Kidney capillary endothelial cell (primary cell): Measurements from ENCODE around the gene CDC42EP3.

Experiments
- DNase-seq: peaks from one replicate; pipeline ENCODE4 v3.0.0-alpha.2; 2018; ENCODE audit warnings: low spot score

CDC42EP3 gene

DNA sequence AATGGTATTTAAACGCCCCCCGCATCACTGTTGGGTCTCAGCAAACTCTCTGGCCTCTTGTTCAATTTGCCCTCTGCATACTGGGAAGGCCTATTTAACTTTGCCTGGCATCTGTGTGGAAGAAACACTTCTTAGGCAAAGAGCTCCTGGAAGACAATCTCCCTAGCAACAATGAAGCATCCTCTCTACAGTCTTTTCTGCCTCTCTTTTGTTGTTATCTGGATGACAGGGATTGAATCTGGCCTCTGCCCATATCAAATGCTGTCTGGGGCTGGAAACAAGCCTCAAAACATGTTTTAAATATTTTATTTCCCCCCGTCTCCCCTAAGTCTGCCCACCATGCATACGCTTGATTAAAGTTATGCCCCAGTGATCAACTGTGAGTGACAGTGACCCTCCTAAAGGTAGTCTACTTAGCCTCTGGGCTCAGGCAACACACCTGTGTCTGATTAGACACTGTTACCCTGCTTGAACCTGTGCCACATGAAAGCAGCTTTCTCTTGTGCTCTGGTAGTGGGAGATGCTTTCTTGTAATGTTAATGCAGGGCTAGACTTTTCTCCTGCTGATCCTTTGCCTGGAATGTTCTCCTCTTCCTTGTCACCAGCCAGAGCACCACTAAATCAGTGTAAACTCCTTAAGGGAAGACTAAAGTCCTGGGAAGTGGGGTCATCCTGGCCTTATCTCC, 34.9 kb downstream of the CDC42EP3 start:
- no peak for DNase-seq

DNA sequence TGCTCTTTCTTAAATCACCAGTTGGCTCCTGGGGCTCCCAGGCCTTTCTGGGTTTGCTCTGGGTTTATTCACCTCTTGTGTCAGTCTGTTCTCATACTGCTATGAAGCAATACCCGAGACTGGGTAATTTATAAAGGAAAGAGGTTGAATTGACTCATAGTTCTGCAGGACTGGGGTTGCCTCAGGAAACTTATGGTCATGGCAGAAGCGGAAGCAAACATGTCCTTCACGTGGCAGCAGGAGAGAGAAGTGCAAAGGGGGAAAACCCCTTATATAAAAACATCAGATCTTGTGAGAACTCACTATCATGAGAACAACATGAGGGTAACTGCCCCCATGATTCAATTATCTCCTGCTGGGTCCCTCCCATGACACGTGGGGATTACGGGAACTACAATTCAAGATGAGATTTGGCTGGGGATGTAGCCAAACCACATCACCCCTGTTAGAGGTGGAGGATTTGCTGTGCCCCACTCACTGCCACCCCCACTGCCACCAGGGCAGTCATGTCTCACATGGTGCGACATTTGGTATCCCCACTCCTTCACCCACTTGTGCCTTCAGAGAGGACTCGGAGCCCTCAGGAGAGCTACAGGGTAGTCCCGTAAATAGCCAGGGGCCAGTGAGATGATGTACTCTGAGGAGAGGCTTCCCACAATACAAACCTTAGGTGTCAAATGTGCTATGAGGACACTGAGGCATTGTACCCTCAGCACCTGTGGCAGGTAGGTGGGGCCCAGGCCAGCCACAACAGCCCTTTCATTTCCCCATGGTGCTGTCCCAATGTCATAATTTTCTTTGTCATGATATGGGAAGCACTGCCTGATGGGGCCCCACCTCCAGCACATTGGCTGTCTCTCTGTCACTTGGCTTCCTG, 35.7 kb downstream of the CDC42EP3 start:
- DNase-seq: no peak

DNA sequence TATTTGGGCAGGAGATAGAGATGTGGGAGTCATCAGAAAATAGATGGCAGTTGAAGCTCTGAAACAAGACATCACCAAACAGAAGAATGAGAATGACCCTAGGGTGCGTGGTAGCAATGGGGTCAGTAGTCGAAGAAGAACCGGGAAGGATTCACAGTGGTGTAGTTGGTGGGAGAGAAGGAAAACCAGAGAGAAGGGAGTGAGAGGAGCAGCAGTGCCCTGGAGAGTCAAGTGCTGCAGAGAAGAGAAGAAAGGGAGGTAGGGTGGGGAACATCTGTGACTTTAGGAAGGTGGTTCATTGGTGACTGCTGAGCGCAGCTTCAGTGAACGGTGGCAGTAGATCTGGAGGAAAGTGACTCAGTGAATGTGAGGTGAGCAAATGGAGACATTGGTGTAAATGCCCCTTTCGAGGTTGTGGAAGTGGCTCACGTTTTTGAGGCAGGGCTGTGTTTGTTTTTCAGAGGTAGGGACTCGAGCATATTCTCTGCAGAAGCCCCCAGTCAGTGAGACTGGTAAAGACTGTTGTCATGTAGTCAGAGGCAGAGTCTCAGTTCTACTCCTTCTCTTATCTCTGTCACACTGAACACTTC, 36.4 kb downstream of the CDC42EP3 start:
- DNase-seq: no peak

DNA sequence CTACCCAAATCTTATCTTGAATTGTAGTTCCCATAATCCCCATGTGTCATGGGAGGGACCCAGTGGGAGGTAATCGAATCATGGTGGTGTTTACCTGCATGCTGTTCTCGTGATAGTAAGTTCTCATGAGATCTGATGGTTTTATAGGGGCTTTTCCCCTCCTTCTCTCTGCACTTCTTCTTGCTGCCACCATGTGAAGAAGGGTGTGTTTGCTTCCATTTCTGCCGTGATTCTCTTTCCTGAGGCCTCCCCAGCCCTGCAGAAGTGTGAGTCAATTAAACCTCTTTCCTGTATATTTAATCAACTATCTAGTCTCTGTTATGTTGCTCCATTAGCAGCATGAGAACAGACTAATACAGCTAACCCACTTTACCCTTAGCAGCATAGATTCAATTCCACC, 37.6 kb downstream of the CDC42EP3 start:
- DNase-seq: no peak

DNA sequence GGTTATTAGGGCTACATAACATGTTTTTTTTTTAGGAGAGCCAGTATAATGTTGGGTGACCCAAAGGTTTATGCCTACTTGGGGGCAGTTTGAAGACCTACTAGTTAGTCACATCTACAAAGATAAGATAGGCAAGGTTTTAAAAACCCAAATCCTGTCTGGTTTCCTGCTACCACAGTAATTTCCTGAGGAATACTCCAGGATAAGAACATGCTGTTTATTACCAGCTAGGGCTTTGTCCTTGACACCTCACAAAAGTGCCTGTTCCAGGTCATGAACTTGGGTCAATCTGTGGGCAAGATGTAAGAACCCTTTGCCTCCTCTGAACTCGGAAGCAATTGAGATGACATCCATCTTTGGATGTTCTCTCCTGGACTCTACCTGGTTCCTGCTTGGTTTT, 38.2 kb downstream of the CDC42EP3 start:
- no peak for DNase-seq

DNA sequence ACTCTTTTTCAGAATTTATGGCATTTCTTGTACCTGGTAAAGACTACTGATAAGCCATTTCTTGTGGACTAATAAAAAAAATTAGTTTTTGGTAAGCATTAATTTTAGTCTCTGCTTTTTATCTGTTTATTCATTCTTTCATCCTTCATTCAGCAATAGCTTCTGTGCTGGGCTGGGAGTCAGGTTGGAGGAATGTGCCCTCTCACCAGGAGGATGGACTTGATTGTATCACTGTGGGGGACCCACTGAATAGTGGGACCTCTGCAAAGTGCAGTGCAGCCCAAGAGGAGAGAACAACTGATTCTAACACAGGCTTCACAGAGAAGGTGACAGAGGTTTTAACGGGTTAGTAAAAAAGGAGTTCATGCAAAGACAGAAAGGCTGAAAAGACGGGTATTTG, 39.1 kb downstream of the CDC42EP3 start:
- DNase-seq: no peak

DNA sequence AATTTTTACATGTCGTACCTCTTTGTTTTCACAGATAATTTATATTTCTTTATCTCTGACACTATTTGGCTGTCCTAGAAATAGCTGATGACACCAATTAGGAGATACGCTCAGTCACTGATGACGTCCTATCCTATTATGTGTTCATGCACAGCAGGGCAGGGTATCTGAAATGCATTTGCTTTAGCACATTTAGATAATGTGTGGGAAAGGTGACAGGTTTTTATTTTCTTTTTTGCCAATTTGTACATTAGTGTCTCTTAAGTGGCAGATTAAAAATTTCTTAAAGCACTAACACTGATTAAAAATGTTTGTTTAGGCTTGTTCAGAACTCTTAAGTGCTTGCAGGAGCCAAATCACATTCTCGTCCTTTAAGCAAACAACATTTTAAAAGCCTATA, 39.7 kb downstream of the CDC42EP3 start:
- DNase-seq: no peak

DNA sequence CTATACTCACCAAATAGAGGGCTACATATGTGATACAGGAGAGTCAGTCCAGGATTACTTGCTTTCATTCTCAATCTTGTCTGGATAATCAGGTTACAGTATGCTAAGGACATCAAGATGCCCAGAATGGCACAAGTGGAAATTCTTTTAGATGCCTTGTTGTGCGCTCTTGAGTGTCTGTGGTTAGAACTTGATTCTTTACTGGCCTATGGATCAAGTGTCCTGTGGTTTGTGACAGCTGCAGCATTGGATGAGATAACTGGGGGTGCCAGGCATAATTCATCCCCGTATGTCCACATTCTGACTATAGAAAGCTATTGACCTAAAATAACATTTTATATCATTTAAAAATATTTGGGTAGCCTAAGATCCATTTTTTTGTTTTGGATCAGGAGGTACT, 40.1 kb downstream of the CDC42EP3 start:
- DNase-seq: no peak

DNA sequence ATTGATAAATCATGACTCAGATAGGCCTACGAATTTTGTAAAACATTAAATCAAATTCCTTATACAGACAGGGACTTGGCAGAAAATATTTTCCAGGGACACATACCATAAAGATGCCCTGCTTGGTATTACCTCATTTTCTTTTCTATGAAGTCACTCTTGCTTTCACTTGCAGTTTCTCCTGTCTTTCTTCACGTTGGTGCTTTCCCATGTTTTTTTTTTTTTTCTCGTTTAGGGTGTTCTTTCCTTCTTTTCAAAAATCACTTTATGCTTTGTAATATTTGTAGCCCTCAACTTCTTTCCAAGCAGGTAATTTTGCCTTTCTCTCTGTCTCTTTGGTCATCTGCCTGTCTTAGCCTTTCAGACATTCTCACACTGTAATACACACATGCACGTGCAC, 40.7 kb downstream of the CDC42EP3 start:
- DNase-seq: no peak

DNA sequence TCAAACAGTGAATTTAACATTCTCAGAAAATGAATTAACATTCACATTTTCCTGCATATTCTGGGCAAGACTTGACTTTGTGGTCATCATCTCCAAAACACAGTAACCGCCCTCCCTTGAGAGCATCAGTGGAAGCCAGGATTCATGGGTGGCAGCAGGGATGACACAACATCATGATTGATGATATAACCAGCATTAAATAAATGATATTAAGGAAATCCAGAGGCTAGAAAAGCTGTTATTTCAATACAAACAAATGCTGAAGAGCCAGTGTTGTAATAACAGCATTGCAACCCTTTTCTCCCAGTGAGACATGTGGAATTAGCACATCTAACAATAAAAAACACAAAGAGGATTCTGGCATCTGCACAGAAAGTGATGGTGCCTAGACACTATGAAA, 41.1 kb downstream of the CDC42EP3 start:
- DNase-seq: no peak

DNA sequence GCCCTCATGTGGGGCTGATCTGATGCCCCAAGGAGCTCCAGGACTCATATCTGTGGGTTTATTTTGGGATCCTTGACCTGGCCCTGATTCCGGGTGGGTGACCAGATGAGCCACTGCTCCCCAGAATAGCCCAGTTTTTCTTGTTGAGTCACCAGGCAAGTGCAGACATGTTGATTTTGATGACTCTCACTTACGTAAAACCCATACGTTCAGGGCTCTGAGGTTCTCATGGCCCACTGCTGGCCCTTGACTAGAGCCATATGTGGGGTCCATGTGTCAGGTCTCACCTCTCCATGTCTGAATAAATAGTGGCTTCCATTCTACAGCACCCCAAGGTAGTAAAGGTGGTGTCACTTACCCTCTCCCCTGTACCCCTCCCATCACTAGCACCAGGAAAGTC, 41.9 kb downstream of the CDC42EP3 start:
- no peak for DNase-seq

DNA sequence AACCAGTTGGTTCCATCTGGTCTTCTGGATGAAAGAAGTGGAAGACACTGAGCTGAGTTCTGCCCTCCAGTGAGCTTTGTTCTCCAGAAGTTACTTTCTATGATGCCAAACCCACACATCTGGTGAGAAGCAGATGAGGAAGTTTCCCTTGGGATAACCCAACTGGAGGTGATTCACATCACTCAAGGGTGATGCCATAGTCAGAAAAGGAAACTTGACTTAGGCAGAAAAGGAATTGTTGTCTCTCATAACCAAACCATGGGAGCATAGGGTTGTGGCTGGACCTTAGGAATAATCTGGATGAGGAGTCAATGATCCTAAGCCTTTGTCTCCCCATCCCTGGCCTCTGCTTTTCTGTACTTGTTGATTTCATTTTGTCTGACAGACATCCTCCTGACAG, 43.7 kb downstream of the CDC42EP3 start:
- peak; percentile 20 for DNase-seq

DNA sequence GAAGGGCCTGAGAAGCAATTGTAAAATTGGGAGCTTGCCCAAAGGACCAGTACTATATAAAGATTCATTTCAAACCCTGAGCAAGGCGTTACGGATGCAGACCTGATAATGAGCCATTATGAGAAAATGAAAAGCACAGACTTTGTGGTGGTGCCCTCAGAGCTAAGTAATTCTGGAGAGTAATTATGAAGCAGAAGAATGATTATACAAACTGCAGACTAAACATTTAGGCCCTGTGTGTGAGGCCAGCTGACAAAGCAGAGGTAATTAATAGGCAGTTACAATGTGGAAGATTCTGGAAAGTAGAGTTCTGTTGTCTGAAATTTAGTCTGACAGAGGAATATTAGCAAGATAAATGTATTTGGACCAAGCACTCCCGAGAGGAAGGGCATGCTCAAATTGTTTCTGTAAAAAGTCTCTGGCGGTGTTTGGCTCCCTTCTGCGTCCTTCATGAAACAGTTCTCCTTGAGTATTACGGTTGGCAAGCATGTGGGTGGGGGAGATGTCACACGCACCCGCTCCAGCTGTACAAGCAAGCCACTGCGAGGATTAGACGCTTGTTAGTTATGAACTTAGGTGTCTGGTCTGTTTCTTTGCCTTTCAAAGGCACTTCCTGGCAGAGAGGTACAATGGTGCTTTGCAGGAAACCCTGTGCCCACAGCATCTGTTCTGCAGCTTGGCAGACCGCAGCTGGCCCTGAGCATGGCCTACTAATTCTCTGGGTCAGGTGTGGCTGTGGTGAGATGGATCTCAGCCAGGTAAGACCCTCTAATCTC, 45.5 kb downstream of the CDC42EP3 start:
- no peak for DNase-seq

DNA sequence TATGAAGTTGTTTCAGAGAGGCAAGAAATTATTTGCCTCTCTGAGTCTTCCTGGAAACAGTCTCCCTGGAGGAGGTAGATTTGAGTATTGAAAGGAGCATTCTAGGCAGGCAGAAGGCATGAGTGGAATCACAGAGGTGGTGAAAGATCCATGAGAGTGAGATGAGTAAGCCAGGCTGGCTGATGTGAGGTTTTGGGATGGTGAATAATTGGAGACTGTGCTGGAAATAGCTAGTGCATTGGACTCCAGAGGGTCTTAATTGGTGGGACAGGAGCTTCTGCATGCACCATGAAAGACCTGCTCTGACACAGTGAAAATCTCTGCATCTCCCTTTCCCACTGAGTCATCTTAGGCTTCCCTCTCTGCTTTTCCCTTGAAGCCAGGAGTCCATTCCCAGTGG, 46.3 kb downstream of the CDC42EP3 start:
- DNase-seq: no peak

DNA sequence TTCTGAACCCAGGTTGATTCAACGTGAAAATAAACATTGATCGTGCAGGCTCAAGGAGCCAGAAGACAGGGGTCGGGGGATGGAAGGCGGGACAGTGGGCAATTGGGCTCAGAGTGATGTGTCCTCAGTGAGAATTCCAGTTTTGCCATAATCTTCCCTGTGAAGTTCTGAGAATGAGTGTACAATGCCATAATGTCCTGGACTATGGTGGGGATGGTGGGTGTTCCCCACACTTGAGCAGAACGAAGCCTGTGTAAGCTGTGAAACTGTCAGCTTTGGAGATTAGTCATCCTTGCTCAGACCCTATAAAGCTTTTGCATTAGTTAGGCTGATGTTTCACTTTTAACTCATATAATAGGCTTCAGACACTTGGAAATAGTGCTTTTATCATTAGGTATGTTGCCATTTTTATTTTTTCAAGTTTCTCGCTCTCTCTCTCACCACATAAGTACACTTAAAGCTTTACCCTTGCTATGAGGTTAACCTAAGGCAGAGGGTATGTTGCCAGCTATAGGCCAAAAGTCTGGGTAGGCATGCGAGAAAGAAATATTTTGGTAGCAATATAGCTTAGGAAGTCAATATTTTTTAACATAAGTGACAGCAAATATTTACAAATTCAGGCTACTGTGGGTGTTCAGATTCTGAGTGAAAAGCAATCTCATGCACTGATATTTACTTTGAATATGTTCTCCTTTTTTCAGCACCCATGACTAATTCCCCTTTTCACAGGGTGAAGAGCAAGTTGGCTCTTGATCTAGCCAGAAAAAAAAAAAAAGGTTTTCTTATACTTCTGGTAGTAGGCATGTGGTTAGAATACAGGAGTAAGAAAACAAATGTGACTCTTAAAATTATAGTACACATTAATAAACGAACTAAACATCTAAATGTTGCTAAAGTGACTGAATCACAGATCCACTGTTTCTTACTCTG, 47.2 kb downstream of the CDC42EP3 start:
- DNase-seq: no peak

DNA sequence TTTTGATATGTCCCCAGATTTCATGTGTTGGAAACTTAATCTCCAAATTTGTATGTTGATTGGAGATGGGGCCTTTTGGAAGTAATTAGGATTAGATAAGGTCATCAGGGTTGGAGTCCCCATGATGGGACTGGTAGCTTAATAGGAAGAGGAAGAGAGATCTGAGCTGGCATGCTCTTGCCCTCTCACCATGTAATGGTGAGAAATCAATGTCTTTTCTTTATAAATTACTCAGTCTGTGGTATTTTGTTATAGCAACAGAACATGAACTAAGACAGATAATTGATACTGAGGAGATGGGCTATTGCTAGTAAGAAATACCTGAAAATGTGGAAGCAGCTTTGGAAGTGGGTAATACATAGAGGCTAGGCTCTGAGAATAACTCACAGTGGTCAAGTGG, 48.0 kb downstream of the CDC42EP3 start:
- DNase-seq: no peak

DNA sequence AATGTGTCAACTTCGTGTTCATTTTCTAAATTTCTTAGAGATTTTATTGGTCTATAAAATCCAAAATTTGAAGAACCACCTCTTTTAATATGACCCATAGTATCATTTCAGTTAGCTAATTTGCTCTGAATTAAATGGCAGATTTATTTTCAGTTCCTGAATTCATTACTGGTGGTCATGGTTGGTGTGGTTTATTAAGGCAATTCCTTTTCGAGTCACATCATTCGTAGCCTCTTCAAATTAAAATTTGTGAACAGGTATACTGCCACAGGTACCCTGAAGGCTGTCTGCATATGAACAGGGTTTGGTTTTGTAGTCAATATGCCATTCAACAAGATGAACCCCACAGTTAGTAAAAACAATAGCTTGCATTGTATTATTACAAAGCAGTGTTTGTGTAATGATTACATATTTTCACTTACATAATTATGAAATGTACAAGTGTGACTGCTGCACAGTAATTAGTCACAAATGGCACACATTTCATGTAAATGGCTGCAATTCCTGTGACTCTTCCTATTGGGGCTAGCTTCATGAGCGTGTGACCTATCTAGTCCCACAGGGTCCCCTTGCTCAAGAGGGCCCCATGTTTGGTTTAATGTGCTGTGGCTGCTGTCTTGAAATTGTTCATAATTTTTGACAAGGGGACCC, 48.9 kb downstream of the CDC42EP3 start:
- no peak for DNase-seq

DNA sequence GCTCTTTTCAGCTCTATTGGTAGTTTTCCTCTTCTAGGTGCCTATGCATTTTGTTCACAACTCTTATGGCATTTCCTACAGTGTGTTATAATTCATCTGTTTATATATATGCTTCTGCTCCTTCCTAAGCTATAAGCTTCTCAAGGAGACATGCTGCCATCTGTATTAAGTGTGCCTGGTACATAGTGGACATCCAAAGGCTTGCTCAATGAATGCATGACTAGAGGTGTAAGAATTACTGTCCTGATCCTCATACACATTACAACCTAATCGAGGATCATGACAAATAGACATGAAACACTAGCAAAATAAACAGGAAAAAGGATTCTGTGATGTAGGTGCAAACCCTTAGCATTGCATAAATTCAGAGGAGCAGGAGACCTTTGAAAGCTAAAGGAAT, 50.2 kb downstream of the CDC42EP3 start:
- DNase-seq: no peak

DNA sequence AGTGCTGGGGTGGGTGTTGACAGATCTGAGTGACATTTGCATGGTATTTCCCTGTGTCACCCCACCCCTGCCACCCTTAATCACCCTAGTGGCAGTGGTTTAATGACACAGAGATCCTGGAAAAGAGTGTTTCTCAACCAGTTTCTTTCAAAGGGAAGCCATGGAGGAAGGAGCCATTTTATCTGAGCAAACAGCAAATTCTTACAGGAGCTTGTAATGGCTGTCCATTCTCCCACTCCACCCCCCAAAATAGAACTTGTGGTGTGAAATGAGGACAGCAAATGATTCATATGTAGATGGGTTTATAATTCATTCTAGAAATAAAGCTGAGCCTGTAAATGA, 51.5 kb downstream of the CDC42EP3 start:
- DNase-seq: no peak

DNA sequence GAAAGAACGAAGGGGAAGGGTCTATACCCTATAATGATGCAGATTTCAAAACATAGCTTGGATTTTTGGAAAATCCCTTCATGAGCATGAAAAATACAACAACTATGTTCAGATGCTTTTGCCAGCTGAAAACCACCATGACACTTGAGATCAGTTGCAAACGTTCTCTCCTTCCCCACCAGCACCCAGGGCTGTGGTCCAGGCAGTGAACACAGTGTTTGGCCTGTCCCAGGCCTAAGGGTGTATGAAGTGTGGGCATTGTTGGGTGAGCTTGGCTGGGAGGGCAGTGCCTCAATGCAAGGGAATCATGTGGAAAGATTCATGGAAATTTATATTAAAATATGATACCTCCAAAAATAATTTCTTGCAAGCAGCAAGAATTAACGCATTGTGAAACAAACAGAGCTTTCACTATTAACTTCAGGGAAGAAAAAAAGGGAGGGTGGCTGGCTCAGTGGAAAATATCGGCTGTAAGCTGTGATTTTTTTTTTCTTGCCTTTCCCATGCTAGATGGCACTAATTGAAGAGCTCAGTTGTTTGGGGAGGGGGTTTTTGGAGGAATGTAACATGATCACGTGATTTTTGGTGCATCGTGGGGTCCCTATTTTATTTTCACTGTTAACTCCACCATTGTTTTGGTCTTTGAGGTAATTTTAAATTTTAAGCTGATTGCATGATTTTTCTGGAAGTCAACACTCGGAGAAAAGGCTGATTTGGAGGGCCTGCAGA, 52.0 kb downstream of the CDC42EP3 start:
- DNase-seq: no peak
